Measurements from ENCODE around the gene GALNT16.
"Not testable (repeated sequence)": the region's sequence is repeated elsewhere in the genome, so short reads cannot be mapped to it uniquely, and the experiment has no call there.

The GALNT16 gene

DNA sequence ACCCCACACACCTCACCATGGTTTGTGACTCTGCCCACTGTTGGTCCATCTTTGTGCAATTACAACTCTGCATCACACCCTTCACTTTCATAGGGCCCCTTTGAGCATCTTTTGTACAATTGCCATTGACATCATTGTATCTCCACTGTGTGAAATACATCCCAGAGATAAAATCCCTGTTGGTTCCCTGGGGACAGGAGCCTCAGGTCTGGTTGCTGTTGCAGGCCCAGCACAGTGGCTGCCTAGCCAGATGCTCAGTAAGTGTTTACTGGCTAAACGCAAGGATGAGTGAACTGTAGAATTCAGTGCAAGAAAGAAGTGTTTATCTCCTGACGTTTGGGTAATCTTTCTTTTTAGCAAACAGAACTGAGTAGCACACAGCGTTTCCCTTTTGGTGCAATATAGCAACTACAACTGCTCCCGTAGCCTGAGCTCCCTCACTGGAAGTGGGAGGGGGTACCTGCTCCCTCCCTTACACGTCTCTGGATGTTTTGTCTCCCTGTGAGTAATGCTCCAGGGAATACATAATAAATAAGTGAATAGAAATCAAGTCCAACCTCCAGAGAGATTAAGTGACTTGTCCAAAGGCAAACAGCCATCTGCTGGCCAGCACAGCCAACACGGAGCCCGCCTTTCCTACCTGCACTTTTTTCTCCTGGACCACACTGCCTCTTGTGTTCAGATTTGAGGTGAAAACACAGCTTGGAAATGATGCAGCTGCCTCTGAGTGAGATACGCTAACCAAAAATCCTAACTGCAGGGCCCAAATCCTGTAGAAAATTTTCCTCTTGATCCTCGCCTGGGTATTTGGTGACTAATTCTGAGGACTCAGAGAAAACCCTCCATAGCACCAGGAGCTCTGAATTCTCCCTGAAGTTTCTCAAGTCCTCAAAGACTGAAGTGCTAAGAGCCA, 27.4 kb downstream of the GALNT16 start:
- DNase-seq = no peak

GRCh38 chr14:69288011-69288771, 28.2 kb downstream of the GALNT16 start:
- no peak for DNase-seq

DNA sequence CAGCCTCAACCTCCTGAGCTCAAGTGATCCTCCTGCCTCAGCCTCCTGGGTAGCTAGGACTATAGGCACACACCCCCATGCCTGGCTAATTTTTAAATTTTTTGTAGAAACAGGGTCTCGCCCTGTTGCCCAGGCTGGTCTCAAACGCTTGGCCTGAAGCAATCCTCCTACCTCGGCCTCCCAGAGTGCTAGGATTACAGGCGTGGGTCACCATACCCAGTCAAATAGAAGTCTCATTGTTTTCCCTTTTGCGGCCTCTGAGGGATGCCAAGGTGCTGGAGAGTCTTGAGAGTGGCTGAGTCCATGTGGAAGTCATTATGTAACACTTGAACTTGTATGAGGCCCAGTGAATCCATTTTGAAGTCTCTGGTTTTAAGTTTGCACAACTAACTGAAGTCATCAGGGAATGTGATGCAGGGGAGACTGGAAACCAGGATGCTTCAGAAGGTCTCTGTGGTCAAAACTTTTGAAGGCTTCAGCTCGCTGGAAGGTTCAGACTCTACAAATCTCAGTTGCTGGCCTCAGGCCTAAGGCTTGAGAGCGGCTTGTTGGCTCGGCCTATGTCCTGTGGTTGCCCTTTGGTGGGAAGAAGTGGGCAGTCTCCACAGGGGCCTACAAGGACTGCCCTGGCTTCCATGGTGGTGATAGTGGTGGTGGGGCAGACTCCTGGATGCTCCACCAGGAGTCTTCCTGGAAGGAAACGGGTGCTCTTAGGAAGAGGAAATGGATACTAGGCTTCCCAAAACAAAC, 29.2 kb downstream of the GALNT16 start:
- no peak for DNase-seq

GRCh38 chr14:69289811-69290520, 30.0 kb downstream of the GALNT16 start:
- DNase-seq = no peak

DNA sequence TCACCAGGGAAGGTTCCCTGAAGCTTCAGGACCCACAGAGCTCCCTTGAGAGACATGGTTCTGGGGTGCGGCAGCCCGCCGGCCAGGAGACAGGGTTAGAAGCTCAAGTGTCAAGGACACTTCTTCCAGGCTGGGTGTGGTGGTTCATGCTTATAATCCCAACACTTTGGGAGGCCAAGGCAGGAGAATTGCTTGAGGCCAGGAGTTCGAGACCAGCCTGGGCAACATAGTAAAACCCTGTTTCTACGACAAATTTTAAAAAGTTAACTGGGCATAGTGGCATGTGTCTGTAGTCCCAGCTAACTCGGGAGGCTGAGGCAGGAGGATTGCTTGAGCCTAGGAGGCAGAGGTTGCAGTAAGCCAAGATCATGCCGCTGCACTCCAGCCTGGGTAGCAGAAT, 30.9 kb downstream of the GALNT16 start:
- DNase-seq = not testable (repeated sequence)

DNA sequence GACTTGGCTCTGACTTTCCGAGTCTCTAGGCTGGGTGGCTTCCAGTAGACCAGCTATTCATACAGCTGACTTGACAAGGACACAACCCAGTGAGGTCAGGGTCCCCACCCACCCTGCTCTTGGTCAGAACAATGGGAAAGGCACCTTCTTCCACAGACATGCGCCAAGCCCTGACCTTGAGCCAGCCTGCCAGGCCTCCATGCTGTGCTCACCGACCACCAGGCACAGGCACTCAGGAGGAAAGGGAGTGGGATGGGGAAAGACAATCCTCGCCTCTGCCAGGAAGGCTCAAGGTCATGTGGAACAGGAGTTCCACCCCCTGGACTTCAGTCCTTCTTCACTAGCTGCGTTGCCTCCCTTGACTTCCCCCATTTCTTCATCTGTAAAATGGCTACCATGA, 31.4 kb downstream of the GALNT16 start:
- DNase-seq = no peak

GRCh38 chr14:69291891-69292561, 32.1 kb downstream of the GALNT16 start:
- no peak for DNase-seq

- no peak for DNase-seq
These were observed 38.4 kb downstream of the GALNT16 start for GRCh38 chr14:69298131-69299071.

- no peak for DNase-seq
These were observed 39.5 kb downstream of the GALNT16 start for GRCh38 chr14:69299286-69300035.

DNA sequence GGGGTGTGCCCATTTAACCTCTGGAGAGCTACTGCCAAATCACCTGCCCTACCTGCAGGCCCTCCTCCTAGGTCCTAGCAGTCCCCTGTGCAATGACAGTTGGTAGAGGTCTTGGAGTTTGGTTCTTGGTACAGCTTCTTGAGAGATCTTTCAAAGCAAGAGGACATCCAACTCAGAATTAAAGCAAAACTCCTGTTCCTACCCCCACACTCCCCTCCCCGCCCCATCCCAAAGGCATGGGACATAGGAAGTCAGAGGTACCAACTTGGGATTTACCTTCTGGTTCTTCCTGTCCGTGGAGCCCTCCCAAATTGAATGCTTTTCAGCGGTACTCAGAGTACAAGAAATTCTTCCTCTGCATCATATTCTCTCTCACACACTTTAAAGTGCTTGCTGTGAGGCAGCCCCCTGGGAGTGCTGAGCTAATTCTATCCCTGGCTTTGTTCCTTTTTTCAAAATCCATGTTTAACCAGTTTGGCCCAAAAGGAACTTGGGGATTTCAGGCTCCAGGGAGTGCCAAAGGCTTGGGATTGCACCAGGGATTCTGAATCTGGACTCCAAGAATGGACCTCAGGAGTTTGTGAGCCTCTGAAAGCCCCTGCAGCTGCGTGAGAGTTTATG, 40.8 kb downstream of the GALNT16 start:
- no peak for DNase-seq

- no peak for DNase-seq
These were observed 43.1 kb downstream of the GALNT16 start for GRCh38 chr14:69303086-69303485.

DNA sequence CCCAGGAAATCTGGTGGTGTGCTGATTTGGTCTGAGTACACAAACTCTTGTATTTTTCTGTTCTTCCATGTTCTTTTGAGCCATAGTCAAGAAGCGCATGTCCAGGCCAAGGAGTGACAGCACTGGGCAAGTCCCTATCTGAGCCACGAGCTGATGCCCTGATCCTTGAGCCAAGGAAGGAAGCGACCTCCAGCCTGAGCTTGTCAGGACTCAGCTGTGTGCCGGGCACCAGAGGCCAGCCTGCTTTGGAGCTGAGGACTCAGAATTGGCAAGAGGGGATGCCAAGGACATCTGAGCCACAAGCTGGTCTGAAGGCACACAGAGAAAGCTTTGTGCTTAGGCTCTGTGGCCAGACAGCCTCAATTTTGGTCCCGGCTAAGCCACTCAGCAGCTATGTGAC, 52.6 kb downstream of the GALNT16 start:
- no peak for DNase-seq

- no peak for DNase-seq
These were observed 53.2 kb downstream of the GALNT16 start for GRCh38 chr14:69313176-69313575.

DNA sequence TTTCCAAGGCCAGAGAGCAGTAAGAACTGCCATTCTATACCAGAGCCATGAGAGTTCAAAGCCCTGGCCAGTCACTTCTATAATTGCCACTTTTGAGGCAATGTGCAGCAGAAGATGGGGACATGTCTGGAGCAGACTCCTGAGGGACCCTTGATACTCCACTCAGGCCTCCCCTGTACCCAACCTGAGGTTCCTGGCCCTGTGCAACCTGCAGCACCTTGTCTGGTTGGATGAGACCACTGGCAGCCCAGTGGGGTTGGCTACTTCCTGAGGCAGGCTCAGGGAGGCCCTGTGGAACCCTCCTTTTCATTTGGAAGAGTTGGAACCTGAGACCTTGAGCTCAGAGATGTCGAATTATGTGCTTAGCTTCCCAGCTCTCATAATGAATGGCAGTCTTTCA, 54.4 kb downstream of the GALNT16 start:
- no peak for DNase-seq

- no peak for DNase-seq
These were observed 55.3 kb downstream of the GALNT16 start for GRCh38 chr14:69315301-69315700.

DNA sequence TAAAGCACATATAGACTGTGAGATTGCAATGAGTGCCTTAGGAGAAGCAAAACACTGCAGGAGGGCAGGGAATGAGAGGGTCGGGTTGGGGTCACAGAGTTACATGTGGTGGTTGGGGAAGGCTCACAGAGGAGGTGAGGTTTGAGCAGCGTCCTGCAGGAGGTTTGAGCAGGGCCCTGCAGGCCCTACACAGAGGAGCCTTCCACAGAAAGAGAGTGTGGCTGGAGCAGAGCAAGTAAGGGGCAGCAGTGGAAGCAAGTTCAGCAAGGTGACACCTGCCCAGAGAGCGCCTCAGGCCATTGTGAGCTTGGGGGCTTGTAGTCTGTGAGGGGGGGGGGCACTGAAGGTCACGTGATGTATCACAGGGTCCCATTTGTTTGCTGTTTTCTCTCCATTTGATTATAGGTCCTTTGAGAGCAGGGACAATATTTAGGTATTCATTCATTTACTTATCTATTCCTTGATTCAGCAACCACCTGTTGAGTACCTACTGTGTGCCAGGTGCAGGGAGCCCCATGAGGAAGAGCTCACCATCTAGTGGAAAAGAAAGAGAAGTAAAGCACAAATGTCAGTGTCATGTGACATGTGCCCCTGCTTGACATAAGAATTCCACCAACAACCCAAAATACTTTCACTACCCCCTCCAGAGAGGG, 56.6 kb downstream of the GALNT16 start:
- no peak for DNase-seq

GRCh38 chr14:69317102-69317755, 57.3 kb downstream of the GALNT16 start:
- DNase-seq = no peak

DNA sequence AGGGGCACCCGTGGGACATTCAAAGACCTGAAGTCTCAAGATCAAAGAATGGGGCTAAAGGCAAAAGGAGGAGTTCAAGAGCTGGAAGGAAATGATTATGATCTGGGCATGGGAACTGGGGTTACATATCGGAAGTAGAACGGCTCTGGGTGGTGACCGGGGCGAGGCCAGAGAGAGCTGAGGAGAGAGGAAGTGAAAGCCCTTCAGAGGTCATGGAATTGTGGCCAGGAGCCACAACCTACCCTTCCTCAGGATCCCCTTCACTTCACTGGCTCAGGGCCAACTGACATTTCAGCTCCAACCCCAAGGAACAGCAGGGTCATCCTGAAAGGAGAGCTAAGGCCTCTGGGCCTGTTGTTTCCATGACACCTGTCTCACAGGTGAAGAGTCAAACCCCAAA, 57.8 kb downstream of the GALNT16 start:
- DNase-seq = no peak

GRCh38 chr14:69318241-69318640, 58.3 kb downstream of the GALNT16 start:
- DNase-seq = no peak

All from activated T-cell treated with anti-CD3 and anti-CD28 coated beads, Interleukin-2, amount 50 U/mL, for 1 hour (primary cell).